GM23338 (cell line): ENCODE results near the gene ANKRD37. TPM values are rescaled to one million over a fixed set of nuclear protein-coding genes. Genes with fewer than 3 reads are reported as not detected.

ENCODE experiments used
- ATAC-seq: fragments of 200-7000 bp; cut with Tn5 transposase; 3 replicates; pipeline ENCODE4 v1.9.1; 2020
- DNase-seq: peaks from one replicate; pipeline ENCODE4 v3.0.0-alpha.2; 2015; ENCODE audit warnings: low spot score
- H2AFZ ChIP-seq: fragments of 200-600 bp; sonication (generic); 2 replicates; pipeline ENCODE4 v1.8.0; 2016; ENCODE audit warnings: antibody characterized with exemption, mild to moderate bottlenecking, moderate library complexity
- H3F3A ChIP-seq: fragments of 200-600 bp; sonication (generic); replicated peaks from 2 replicates; pipeline ENCODE4 v1.8.0; 2017; ENCODE audit warnings: antibody characterized with exemption, mixed run types, low read depth
- H3K27ac ChIP-seq: fragments of 200-600 bp; sonication (generic); 2 replicates; pipeline ENCODE4 v1.6.1; 2016; ENCODE audit warnings: low read depth
- H3K27me3 ChIP-seq: fragments of 200-600 bp; sonication (generic); 2 replicates; pipeline ENCODE4 v1.8.0; 2016; ENCODE audit warnings: mild to moderate bottlenecking, mixed run types, moderate library complexity; ENCODE audit not compliant: insufficient read depth
- H3K36me3 ChIP-seq: fragments of 200-600 bp; sonication (generic); 2 replicates; pipeline ENCODE4 v1.8.0; 2016; ENCODE audit warnings: mild to moderate bottlenecking; ENCODE audit not compliant: insufficient read depth
- H3K4me1 ChIP-seq: fragments of 200-600 bp; sonication (generic); 2 replicates; pipeline ENCODE4 v1.8.0; 2016; ENCODE audit warnings: mild to moderate bottlenecking, moderate library complexity; ENCODE audit not compliant: insufficient read depth
- H3K4me2 ChIP-seq: fragments of 200-600 bp; sonication (generic); 2 replicates; pipeline ENCODE4 v1.7.1; 2017; ENCODE audit warnings: mixed run types
- H3K4me3 ChIP-seq: fragments of 200-600 bp; sonication (generic); 2 replicates; pipeline ENCODE4 v1.6.1; 2016; ENCODE audit warnings: mixed run types
- H3K79me2 ChIP-seq: fragments of 200-600 bp; sonication (generic); replicated peaks from 2 replicates; pipeline ENCODE4 v1.8.0; 2017; ENCODE audit warnings: mild to moderate bottlenecking; ENCODE audit not compliant: insufficient read depth
- H3K9me2 ChIP-seq: fragments of 200-600 bp; sonication (generic); 2 replicates; pipeline ENCODE4 v1.8.0; 2017; ENCODE audit not compliant: insufficient read depth
- H4K20me1 ChIP-seq: fragments of 200-600 bp; sonication (generic); replicated peaks from 2 replicates; pipeline ENCODE4 v1.8.0; 2017; ENCODE audit warnings: mild to moderate bottlenecking; ENCODE audit not compliant: insufficient read depth
- H3K27ac Mint-ChIP-seq: 2 replicates; pipeline ENCODE4 v1.8.0; 2020; ENCODE audit warnings: inconsistent platforms, mild to moderate bottlenecking, moderate library complexity, mixed read lengths
- H3K27me3 Mint-ChIP-seq: 3 replicates; pipeline ENCODE4 v1.8.0; 2022; ENCODE audit warnings: low read depth, mild to moderate bottlenecking, moderate library complexity, mixed read lengths, inconsistent platforms; ENCODE audit not compliant: insufficient read depth, poor library complexity
- H3K36me3 Mint-ChIP-seq: 3 replicates; pipeline ENCODE4 v1.8.0; 2021; ENCODE audit warnings: low read depth, mild to moderate bottlenecking, inconsistent platforms, moderate library complexity, mixed read lengths
- H3K4me1 Mint-ChIP-seq: 3 replicates; pipeline ENCODE4 v1.8.0; 2020; ENCODE audit warnings: mild to moderate bottlenecking, inconsistent platforms, mixed read lengths
- H3K4me3 Mint-ChIP-seq: 3 replicates; pipeline ENCODE4 v1.8.0; 2021; ENCODE audit warnings: moderate library complexity, mild to moderate bottlenecking, inconsistent platforms, mixed read lengths
- H3K9me3 Mint-ChIP-seq: 3 replicates; pipeline ENCODE4 v1.8.0; 2020; ENCODE audit warnings: moderate library complexity, mild to moderate bottlenecking, inconsistent platforms, mixed read lengths
- CREB1 ChIP-seq: fragments of 250-450 bp; sonication (Bioruptor Pico); IDR thresholded peaks from 2 replicates; pipeline ENCODE4 v1.5.0; 2020; ENCODE audit warnings: low read depth, mild to moderate bottlenecking, moderate library complexity
- CTCF ChIP-seq, 2 experiments: fragments of 200-600 bp in 1 of 2; sonication (generic) in 1 of 2; conservative IDR thresholded peaks; 2 replicates each; pipeline versions ENCODE4 v1.5.1 to v1.6.1; 2016 to 2017; ENCODE audit warnings: antibody characterized with exemption in 2 of 2, low read depth in 2 of 2, mild to moderate bottlenecking in 2 of 2, moderate library complexity in 1 of 2
- ETS1 ChIP-seq: IDR thresholded peaks from 2 replicates; pipeline ENCODE4 v1.6.1; 2016; ENCODE audit warnings: antibody characterized with exemption
- EZH2 ChIP-seq: fragments of 200-600 bp; sonication (generic); IDR thresholded peaks from one replicate; pipeline ENCODE4 v1.8.0; 2017; ENCODE audit warnings: antibody characterized with exemption, mild to moderate bottlenecking, low read depth; ENCODE audit not compliant: unreplicated experiment
- EZH2phosphoT487 ChIP-seq: fragments of 200-600 bp; sonication (generic); IDR thresholded peaks from one replicate; pipeline ENCODE4 v1.8.1; 2018; ENCODE audit warnings: antibody characterized with exemption; ENCODE audit not compliant: unreplicated experiment
- JUNB ChIP-seq: IDR thresholded peaks from one replicate; pipeline ENCODE4 v1.6.1; 2016; ENCODE audit warnings: antibody characterized with exemption; ENCODE audit not compliant: unreplicated experiment
- NANOG ChIP-seq: IDR thresholded peaks from 2 replicates; pipeline ENCODE4 v1.6.1; 2016; ENCODE audit warnings: antibody characterized with exemption, borderline replicate concordance
- POLR2AphosphoS5 ChIP-seq: IDR thresholded peaks from 2 replicates; pipeline ENCODE4 v1.6.1; 2016; ENCODE audit warnings: antibody characterized with exemption, low read depth
- REST ChIP-seq: IDR thresholded peaks from one replicate; pipeline ENCODE4 v1.6.1; 2018; ENCODE audit warnings: antibody characterized with exemption; ENCODE audit not compliant: unreplicated experiment
- STAT1 ChIP-seq: IDR thresholded peaks from one replicate; pipeline ENCODE4 v1.6.1; 2016; ENCODE audit warnings: antibody characterized with exemption; ENCODE audit not compliant: unreplicated experiment
- ZNF114 ChIP-seq: fragments of 250-450 bp; sonication (Bioruptor Pico); IDR thresholded peaks from 2 replicates; pipeline ENCODE4 v1.5.0; 2020; ENCODE audit warnings: mild to moderate bottlenecking, moderate library complexity
- ZNF331 ChIP-seq: fragments of 250-450 bp; sonication (Bioruptor Pico); IDR thresholded peaks from 2 replicates; pipeline ENCODE4 v1.5.0; 2020; ENCODE audit warnings: low read depth, mild to moderate bottlenecking, moderate library complexity
- polyA plus RNA-seq: library from polyadenylated mRNA; unstranded; fragments of >200 nt; fragmentation: Nextera tagmentation; extraction: Ambion mirVana; gene quantifications from 2 replicates; pipeline ENCODE4 v1.2.1, GENCODE V29; 2016
- total RNA-seq: library from RNA; depleted of rRNA; stranded (reverse); fragments of >200 nt; shearing (Covaris generic); gene quantifications from 2 replicates; pipeline ENCODE4 v1.2.3, GENCODE V29; 2014

The ANKRD37 gene
- total and polyA plus RNA-seq, 2 experiments from 2014 or later, result 1.8 to 4.9 TPM

GRCh38 chr4:185381288-185382196, 15.1 kb upstream of the ANKRD37 start:
- ATAC-seq, result no peak
- Mint-ChIP-seq H3K4me1 (0 out of 3 replicates have a peak, but pooled peaks cover 5% of the 10 kb centered on the region), H3K9me3 (peaks cover 9% of the 10 kb centered on the region; the same call in 2 of the 3 replicates), H3K27me3 (peaks cover 4% of the 10 kb centered on the region), H3K27ac (no peak overlapping the region), H3K4me3 (no peak overlapping the region), H3K36me3 (peaks cover 10% of the 10 kb centered on the region)
- no peaks in the 10 kb centered on the region for H3K79me2 ChIP-seq
- no peak for TF ChIP-seq NANOG
- TF ChIP-seq REST, result no peak
- TF ChIP-seq EZH2, result no peak
- TF ChIP-seq POLR2AphosphoS5, result no peak
- H2AFZ ChIP-seq, result no peak overlapping the region
- no peaks in the 10 kb centered on the region for H3K27me3 ChIP-seq
- 0 out of 2 replicates have a peak, but pooled peaks cover 3% of the 10 kb centered on the region for H3K4me1 ChIP-seq
- no peak overlapping the region for H3K27ac ChIP-seq
- no peak for DNase-seq
- H4K20me1 ChIP-seq, result no peaks in the 10 kb centered on the region
- H3K36me3 ChIP-seq, result no peaks in the 10 kb centered on the region
- no peaks in the 10 kb centered on the region for H3F3A ChIP-seq
- H3K4me2 ChIP-seq, result no peak overlapping the region
- H3K4me3 ChIP-seq, result no peak overlapping the region
- H3K9me2 ChIP-seq, result no peaks in the 10 kb centered on the region

GRCh38 chr4:185382754-185383153, 13.9 kb upstream of the ANKRD37 start:
- H3K4me1 ChIP-seq, result 0 out of 2 replicates have a peak, but pooled peaks cover 3% of the 10 kb centered on the region
- no peaks in the 10 kb centered on the region for H3K36me3 ChIP-seq
- H4K20me1 ChIP-seq, result no peaks in the 10 kb centered on the region
- Mint-ChIP-seq H3K36me3 (peaks cover 10% of the 10 kb centered on the region), H3K9me3 (peaks cover 9% of the 10 kb centered on the region; the same call in 2 of the 3 replicates), H3K27ac (no peak overlapping the region), H3K27me3 (peaks cover 4% of the 10 kb centered on the region), H3K4me1 (0 out of 3 replicates have a peak, but pooled peaks cover 2% of the 10 kb centered on the region), H3K4me3 (no peak overlapping the region)
- no peaks in the 10 kb centered on the region for H3K27me3 ChIP-seq
- no peaks in the 10 kb centered on the region for H3K9me2 ChIP-seq
- no peak overlapping the region for H3K4me2 ChIP-seq
- H3K27ac ChIP-seq, result no peak overlapping the region
- DNase-seq, result no peak
- no peaks in the 10 kb centered on the region for H3K79me2 ChIP-seq
- no peak for ATAC-seq
- no peaks in the 10 kb centered on the region for H3F3A ChIP-seq
- no peak overlapping the region for H2AFZ ChIP-seq
- H3K4me3 ChIP-seq, result no peak overlapping the region
- TF ChIP-seq JUNB, result no peak
- TF ChIP-seq CTCF (conservative IDR thresholded peaks at IDR 0.05; ENCODE audit: low read depth in 2 of 2), result no peak
- TF ChIP-seq NANOG, result no peak
- no peak for TF ChIP-seq CREB1
- no peak for TF ChIP-seq EZH2phosphoT487
- no peak for TF ChIP-seq POLR2AphosphoS5
- TF ChIP-seq STAT1, result no peak
- TF ChIP-seq ZNF114 (CRISPR knock-in tag), result no peak
- TF ChIP-seq ETS1, result no peak
- no peak for TF ChIP-seq ZNF331 (CRISPR knock-in tag)
- no peak for TF ChIP-seq REST
